Activated CD4-positive, alpha-beta T cell treated with anti-CD3 and anti-CD28 coated beads, Interleukin-2, amount 50 U/mL, for 16 hours (primary cell): ENCODE measurements around the gene ESM1.
"Not testable (repeated sequence)": the region's sequence is repeated elsewhere in the genome, so short reads cannot be mapped to it uniquely, and the experiment has no call there.

Source experiments
- DNase-seq: peaks from one replicate; pipeline ENCODE4 v3.0.0-alpha.2; 2020

Gene ESM1, protein sequence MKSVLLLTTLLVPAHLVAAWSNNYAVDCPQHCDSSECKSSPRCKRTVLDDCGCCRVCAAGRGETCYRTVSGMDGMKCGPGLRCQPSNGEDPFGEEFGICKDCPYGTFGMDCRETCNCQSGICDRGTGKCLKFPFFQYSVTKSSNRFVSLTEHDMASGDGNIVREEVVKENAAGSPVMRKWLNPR

DNA sequence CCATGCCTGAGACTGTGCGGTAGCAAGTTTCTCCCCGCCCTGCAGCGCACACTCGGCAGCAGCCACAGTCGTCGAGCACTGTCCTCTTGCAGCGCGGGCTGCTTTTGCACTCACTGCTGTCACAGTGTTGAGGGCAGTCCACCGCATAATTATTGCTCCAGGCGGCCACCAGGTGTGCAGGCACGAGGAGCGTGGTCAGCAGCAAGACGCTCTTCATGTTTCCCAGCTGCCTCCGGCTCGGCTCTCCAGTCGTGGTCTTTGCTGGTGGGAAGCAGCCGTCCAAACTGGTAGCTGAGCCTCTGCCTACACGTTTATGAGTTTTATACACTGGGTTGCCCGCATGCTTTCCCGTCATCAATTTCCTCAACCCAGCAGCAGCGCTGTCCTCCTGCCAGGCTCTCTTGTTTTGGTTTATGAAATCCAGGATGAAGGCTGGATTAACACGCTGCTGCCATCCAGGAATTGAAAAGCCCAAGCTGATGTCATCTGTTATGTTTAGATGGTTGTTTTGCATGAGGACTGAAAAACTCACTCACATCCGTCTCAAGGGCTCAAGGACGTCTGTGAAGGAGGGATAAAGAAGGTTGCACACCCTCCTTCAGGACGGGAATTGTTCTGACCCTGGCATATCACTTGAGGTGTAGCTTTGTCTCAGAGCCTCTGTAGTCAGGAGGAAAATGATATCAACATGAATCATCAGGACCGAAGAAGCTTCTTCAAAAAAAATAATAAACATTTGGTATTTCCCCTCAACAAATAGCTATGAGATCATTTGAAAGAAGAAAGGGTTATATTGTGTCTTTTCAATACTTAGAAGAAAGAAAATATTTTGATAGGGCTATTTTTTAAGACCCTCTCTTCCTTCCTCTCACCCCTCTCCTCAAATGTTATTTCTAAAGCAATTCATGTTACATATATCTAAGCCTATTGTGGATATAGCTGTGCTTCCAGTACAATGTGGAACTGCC is at the start of gene ESM1:
Gene ESM1, minus strand, starts transcription at position 293 of the 968 bp plus-strand sequence. Its CDS starts 76 bp downstream, at position 217.
- DNase-seq, result no peak

- no peak for DNase-seq
Observed at GRCh38 chr5:55033568-55033967, 48.2 kb upstream of the ESM1 start.

GRCh38 chr5:55031492-55031891 is 46.1 kb upstream of the ESM1 start:
- no peak for DNase-seq

- DNase-seq, result no peak
Observed at GRCh38 chr5:55030676-55031369, 45.4 kb upstream of the ESM1 start.

GRCh38 chr5:55030220-55030619 is 44.8 kb upstream of the ESM1 start:
- DNase-seq, result no peak

DNA sequence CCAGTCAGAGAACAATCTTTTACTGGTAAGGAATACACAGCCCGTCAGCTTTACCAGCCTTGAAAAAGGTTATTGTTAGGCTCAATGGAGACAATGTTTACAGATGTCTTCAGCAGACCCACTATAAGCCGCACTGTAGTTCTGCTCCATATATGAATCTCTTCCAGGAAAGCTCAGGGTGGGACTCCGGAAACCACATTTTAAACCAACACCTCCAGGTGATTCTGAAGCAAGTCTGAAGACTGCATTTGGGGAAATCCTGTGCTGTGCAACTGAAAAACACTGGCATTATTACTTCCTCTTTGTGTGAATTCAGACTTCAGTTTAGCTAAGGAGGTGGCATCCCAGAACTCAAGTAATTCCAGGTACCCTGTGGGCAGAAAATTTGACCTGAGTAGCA is 42.2 kb upstream of the ESM1 start:
- DNase-seq, result peak; percentile 81

DNA sequence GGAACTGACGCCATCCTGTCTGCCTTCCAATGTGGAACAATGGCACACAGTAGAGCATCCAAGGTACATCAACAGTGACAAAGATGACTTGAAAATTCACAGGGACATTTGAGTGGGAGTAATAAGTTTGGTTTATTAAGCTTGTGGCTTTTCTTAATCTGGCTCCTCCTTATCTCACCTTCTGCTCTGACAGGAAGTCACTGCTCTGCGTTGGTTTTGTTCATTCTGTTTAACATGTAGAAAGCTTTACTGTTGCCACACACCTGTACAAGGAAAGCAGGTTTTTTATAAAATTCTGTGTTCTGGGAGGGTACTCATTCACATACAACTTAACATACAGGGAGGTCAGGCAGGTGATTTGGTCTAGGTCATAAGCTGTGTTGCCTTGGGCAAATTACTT is 37.1 kb upstream of the ESM1 start:
- no peak for DNase-seq

- no peak for DNase-seq
Observed at GRCh38 chr5:55021821-55022220, 36.4 kb upstream of the ESM1 start.

- no peak for DNase-seq
Observed at GRCh38 chr5:55021410-55021809, 36.0 kb upstream of the ESM1 start.

- not testable (repeated sequence) for DNase-seq
Observed at GRCh38 chr5:55010149-55010548, 24.8 kb upstream of the ESM1 start.

DNA sequence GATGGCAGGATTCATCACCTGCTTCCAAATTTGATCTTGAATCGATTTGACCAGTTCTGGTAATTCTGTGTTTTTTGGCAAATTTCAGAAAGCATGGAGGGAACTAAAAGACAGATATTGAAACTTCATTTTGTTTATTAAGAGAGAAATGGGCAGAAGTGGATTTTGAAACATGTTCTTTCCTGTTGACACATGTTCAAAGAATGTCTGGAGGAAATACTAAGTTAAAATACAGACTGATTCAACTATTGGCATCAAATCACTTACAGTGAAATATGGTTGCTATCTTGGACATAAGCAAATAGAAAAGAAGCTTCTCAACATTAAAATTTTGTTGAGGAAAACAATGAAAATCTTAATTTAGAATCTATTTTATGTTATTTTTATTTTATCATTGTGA is 19.3 kb upstream of the ESM1 start:
- DNase-seq, result no peak

DNA sequence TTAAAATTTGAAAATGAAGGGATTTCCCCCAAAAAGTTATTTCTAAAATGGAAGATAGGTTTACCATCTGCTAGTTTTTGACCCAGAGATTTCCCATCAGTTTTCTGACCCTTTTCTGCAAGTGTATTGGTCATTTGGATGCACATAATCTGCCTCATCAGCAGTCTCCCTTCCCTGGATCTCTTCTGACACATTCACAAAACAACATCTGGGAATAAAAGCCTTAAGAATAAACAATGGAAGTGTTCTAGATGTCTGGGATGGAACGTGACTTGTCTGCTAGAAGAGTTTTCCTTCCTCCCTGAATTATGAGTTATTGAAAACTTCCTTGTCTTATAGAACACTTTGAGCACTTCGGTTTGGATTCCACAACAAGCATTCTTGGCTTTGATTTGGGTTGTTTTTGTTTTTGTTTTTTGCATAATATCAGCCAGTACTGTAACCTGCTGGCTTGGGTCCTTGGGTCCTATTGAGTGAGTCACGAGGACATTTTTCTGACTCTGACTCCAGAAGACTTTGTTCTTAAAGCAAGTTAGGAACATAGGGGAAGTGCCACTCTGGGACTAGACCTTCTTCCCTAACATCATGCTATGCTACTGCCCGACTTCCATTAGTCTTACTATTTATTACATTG is 18.2 kb upstream of the ESM1 start:
- DNase-seq, result no peak

DNA sequence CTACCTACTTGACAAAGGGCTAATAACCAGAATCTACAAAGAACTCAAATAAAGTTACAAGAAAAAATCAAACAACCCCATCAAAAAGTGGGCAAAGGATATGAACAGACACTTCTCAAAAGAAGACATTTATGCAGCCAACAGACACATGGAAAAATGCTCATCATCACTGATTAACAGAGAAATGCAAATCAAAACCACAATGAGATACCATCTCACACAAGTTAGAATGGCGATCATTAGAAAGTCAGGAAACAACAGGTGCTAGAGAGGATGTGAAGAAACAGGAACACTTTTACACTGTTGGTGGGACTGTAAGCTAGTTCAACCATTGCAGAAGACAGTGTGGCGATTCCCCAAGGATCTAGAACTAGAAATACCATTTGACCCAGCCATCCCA is 16.8 kb upstream of the ESM1 start:
- not testable (repeated sequence) for DNase-seq

- DNase-seq, result no peak
Observed at GRCh38 chr5:54997081-54997480, 11.7 kb upstream of the ESM1 start.

DNA sequence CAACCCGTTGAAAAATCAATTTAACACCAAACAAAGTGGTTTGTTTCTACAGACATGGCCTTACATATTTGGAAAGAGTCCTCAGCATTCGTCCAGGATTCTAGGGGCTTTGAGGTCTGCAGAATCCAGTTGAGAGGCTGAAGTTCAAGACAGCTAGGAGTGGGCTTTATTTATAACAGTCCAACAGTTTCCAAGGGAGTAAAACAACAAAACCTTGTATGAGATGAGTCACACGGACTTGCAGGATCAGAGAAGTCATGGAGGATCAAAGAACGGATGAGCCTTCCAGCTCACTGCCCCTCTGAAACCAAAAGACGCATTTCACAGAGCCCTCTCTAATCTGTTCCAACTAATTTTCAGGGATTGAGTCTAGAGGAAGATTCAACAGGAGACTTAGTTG is 11.1 kb upstream of the ESM1 start:
- DNase-seq, result no peak

DNA sequence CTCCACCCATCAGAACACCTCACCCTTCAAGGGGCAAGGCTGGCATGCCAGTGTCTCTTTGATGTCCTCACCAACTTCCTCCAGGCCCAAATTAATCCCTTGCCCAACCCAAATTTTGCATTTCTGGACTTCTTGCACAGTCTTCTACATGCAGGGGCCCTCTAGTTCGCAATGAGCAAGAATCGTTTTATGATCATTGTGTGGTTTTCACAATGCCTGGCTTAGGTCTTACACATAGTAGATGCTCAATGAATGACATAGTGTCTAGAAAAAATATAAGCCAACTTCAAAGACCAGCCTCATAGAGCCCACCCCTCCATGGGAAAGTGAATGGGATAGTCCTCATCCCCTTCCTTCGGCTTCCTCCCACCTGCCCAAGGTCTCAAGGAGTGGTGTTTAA is 9.8 kb upstream of the ESM1 start:
- DNase-seq, result no peak

- no peak for DNase-seq
Observed at GRCh38 chr5:54994628-54995027, 9.2 kb upstream of the ESM1 start.

DNA sequence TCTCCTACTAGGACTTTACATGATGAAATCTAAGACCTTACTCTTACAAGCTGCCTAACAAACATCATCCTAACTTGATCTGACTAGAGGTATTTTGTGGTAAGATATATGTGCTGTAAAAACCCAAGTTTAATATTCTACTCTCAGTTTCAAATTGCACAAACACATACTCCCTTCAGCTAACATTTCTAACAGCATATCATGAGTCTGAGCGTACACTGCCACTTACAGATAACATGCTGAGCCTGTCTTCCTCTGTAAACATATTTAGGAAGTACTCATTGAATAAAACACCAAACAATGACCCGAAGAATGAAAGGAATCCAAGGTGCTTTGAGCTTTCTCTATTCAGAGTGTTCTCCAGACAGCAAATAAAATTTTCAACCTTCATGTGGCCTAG is 7.9 kb upstream of the ESM1 start:
- DNase-seq, result peak; percentile 14

DNA sequence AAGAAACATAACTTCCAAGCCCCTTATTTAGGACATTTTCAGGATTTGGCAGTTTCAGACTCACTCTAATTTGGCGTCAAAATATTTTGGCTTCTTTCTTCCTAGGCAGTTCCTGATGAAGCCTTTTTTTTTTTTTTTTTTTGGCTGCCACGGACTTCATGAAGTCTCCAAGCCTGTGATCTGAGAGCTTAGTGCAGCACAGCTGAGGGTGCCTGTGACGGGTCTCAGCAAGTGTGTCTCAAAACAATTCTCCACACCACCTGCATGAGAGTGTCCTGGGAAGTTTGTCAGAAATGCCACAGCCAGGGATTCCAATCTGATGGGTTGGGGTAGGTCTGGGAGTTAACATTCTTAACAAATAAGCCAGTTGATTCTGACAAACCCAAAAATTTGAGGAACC is 6.0 kb upstream of the ESM1 start:
- no peak for DNase-seq

DNA sequence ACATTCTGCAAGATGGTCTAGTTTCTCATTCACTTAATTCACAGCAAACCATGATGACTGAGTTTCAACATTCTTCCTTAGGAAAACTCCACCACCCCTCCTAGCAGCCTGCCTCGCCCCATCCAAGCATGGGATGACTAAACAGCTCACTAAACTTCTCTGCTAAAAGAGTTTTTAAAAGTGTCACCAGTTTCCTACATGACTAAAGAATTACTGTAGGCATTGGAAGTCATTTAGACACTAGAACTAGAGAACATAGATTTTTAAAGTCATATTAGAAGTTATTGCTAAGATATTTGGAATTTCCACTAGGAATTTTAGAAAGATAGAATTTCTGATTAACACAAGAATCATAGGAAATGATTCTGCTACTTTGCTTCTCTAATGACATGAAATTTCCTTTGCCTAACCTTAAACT is 5.5 kb upstream of the ESM1 start:
- no peak for DNase-seq

DNA sequence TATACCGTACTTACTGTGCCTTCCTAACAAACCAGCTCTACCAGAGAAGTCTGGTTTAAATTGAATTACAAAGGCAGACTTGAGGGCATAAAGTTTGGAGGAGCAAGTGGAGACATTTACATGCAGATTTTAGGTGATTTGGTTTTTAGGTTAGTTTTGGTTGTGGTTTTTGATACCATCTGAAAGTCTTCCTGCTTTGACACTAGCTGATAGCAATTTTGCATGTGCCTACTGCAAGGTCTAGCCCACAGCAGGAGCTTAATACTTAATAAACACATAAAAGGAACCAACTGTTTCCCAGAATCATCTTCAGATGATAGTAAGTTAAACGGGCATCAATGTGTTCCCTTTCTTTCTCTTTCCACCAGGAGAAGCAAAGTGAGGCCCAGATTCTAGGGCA is 3.4 kb upstream of the ESM1 start:
- peak; percentile 41 for DNase-seq

GRCh38 chr5:54988218-54988617 is 2.8 kb upstream of the ESM1 start:
- DNase-seq, result peak; percentile 17

DNA sequence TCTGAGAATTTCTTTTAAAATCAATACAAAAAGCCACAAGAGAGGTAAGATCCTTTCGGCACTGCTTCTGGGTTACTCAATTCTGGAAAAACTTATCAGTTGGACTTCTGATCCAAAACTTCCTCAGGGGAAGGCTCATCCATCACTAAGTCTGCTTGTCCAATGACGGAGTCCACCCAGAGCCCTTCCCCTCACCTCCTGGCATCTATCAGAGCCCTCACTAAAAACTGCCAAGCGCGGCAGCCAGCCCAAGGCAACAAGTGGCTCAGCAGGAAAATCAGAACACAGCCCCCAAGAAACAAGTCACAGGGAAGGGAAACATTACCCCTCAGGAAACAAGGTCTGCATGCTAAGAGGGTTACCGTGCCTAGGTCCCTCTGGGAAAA is 869 bp upstream of the ESM1 start:
- no peak for DNase-seq
